ENCODE measurements around the gene SULT4A1.

DNA sequence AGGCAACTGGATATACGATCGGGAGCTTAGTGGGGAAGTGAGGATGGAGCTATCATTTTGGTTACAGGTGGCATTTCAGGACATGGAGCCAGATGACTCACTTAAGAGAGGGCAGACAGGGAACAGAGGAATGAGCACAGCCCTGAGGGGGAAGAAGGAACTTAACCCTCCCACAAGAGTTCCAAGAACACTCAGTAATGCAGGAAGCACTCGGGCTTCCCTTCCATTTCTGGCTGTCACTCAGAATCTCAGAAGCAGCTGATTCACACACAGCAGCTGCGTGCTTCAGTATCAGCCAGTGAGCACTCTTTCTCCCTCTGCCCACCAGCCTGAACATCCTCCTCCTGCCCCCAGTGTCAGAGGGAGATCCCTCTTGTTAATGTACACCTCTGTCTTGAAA is 85.0 kb downstream of the SULT4A1 start:
- TF ChIP-seq, protein P1, sequence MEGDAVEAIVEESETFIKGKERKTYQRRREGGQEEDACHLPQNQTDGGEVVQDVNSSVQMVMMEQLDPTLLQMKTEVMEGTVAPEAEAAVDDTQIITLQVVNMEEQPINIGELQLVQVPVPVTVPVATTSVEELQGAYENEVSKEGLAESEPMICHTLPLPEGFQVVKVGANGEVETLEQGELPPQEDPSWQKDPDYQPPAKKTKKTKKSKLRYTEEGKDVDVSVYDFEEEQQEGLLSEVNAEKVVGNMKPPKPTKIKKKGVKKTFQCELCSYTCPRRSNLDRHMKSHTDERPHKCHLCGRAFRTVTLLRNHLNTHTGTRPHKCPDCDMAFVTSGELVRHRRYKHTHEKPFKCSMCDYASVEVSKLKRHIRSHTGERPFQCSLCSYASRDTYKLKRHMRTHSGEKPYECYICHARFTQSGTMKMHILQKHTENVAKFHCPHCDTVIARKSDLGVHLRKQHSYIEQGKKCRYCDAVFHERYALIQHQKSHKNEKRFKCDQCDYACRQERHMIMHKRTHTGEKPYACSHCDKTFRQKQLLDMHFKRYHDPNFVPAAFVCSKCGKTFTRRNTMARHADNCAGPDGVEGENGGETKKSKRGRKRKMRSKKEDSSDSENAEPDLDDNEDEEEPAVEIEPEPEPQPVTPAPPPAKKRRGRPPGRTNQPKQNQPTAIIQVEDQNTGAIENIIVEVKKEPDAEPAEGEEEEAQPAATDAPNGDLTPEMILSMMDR (conservative IDR thresholded peaks at IDR 0.05; ENCODE audit: low read depth in 2 of 2): no peak
- no peak for TF ChIP-seq EZH2 (IDR thresholded peaks at IDR 0.05; ENCODE audit: low read depth, unreplicated experiment)
- TF ChIP-seq POLR2AphosphoS5 (IDR thresholded peaks at IDR 0.05; ENCODE audit: low read depth): no peak
- TF ChIP-seq, protein P2, sequence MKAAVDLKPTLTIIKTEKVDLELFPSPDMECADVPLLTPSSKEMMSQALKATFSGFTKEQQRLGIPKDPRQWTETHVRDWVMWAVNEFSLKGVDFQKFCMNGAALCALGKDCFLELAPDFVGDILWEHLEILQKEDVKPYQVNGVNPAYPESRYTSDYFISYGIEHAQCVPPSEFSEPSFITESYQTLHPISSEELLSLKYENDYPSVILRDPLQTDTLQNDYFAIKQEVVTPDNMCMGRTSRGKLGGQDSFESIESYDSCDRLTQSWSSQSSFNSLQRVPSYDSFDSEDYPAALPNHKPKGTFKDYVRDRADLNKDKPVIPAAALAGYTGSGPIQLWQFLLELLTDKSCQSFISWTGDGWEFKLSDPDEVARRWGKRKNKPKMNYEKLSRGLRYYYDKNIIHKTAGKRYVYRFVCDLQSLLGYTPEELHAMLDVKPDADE (IDR thresholded peaks at IDR 0.05): no peak
- TF ChIP-seq, protein P3, sequence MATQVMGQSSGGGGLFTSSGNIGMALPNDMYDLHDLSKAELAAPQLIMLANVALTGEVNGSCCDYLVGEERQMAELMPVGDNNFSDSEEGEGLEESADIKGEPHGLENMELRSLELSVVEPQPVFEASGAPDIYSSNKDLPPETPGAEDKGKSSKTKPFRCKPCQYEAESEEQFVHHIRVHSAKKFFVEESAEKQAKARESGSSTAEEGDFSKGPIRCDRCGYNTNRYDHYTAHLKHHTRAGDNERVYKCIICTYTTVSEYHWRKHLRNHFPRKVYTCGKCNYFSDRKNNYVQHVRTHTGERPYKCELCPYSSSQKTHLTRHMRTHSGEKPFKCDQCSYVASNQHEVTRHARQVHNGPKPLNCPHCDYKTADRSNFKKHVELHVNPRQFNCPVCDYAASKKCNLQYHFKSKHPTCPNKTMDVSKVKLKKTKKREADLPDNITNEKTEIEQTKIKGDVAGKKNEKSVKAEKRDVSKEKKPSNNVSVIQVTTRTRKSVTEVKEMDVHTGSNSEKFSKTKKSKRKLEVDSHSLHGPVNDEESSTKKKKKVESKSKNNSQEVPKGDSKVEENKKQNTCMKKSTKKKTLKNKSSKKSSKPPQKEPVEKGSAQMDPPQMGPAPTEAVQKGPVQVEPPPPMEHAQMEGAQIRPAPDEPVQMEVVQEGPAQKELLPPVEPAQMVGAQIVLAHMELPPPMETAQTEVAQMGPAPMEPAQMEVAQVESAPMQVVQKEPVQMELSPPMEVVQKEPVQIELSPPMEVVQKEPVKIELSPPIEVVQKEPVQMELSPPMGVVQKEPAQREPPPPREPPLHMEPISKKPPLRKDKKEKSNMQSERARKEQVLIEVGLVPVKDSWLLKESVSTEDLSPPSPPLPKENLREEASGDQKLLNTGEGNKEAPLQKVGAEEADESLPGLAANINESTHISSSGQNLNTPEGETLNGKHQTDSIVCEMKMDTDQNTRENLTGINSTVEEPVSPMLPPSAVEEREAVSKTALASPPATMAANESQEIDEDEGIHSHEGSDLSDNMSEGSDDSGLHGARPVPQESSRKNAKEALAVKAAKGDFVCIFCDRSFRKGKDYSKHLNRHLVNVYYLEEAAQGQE (IDR thresholded peaks at IDR 0.05; ENCODE audit: unreplicated experiment): no peak
- TF ChIP-seq ZNF331 (CRISPR knock-in tag; IDR thresholded peaks at IDR 0.05; ENCODE audit: low read depth): no peak
- TF ChIP-seq, protein P4, sequence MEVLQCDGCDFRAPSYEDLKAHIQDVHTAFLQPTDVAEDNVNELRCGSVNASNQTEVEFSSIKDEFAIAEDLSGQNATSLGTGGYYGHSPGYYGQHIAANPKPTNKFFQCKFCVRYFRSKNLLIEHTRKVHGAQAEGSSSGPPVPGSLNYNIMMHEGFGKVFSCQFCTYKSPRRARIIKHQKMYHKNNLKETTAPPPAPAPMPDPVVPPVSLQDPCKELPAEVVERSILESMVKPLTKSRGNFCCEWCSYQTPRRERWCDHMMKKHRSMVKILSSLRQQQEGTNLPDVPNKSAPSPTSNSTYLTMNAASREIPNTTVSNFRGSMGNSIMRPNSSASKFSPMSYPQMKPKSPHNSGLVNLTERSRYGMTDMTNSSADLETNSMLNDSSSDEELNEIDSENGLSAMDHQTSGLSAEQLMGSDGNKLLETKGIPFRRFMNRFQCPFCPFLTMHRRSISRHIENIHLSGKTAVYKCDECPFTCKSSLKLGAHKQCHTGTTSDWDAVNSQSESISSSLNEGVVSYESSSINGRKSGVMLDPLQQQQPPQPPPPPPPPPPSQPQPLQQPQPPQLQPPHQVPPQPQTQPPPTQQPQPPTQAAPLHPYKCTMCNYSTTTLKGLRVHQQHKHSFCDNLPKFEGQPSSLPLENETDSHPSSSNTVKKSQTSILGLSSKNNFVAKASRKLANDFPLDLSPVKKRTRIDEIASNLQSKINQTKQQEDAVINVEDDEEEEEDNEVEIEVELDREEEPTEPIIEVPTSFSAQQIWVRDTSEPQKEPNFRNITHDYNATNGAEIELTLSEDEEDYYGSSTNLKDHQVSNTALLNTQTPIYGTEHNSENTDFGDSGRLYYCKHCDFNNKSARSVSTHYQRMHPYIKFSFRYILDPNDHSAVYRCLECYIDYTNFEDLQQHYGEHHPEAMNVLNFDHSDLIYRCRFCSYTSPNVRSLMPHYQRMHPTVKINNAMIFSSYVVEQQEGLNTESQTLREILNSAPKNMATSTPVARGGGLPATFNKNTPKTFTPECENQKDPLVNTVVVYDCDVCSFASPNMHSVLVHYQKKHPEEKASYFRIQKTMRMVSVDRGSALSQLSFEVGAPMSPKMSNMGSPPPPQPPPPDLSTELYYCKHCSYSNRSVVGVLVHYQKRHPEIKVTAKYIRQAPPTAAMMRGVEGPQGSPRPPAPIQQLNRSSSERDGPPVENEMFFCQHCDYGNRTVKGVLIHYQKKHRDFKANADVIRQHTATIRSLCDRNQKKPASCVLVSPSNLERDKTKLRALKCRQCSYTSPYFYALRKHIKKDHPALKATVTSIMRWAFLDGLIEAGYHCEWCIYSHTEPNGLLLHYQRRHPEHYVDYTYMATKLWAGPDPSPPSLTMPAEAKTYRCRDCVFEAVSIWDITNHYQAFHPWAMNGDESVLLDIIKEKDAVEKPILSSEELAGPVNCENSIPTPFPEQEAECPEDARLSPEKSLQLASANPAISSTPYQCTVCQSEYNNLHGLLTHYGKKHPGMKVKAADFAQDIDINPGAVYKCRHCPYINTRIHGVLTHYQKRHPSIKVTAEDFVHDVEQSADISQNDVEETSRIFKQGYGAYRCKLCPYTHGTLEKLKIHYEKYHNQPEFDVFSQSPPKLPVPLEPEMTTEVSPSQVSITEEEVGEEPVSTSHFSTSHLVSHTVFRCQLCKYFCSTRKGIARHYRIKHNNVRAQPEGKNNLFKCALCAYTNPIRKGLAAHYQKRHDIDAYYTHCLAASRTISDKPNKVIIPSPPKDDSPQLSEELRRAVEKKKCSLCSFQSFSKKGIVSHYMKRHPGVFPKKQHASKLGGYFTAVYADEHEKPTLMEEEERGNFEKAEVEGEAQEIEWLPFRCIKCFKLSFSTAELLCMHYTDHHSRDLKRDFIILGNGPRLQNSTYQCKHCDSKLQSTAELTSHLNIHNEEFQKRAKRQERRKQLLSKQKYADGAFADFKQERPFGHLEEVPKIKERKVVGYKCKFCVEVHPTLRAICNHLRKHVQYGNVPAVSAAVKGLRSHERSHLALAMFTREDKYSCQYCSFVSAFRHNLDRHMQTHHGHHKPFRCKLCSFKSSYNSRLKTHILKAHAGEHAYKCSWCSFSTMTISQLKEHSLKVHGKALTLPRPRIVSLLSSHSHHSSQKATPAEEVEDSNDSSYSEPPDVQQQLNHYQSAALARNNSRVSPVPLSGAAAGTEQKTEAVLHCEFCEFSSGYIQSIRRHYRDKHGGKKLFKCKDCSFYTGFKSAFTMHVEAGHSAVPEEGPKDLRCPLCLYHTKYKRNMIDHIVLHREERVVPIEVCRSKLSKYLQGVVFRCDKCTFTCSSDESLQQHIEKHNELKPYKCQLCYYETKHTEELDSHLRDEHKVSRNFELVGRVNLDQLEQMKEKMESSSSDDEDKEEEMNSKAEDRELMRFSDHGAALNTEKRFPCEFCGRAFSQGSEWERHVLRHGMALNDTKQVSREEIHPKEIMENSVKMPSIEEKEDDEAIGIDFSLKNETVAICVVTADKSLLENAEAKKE (CRISPR knock-in tag; IDR thresholded peaks at IDR 0.05): no peak
- no peak for TF ChIP-seq STAT1 (IDR thresholded peaks at IDR 0.05; ENCODE audit: unreplicated experiment)
- TF ChIP-seq JUNB (IDR thresholded peaks at IDR 0.05; ENCODE audit: unreplicated experiment): no peak
- no peak for TF ChIP-seq CREB1 (CRISPR knock-in tag; IDR thresholded peaks at IDR 0.05; ENCODE audit: low read depth)
- TF ChIP-seq EZH2phosphoT487 (IDR thresholded peaks at IDR 0.05; ENCODE audit: unreplicated experiment): no peak

Measured in GM23338 (cell line).